Measurements from ENCODE around the gene RFX2.

RFX2 gene

GRCh38 chr19:5955636-5955935, 154.7 kb downstream of the RFX2 start:
- no peak for DNase-seq (ENCODE audit: low spot score)

- DNase-seq (ENCODE audit: low spot score): no peak
Observed at GRCh38 chr19:5954293-5954692, 156.0 kb downstream of the RFX2 start.

GRCh38 chr19:5953680-5954213, 156.6 kb downstream of the RFX2 start:
- DNase-seq (ENCODE audit: low spot score): no peak

- no peak for DNase-seq (ENCODE audit: low spot score)
Observed at GRCh38 chr19:5953030-5953589, 157.2 kb downstream of the RFX2 start.

- no peak for DNase-seq (ENCODE audit: low spot score)
Observed at GRCh38 chr19:5952193-5953029, 157.9 kb downstream of the RFX2 start.

GRCh38 chr19:5951338-5951861, 158.9 kb downstream of the RFX2 start:
- DNase-seq (ENCODE audit: low spot score): peak; percentile 46

GRCh38 chr19:5950741-5951140, 159.6 kb downstream of the RFX2 start:
- DNase-seq (ENCODE audit: low spot score): peak; percentile 82

- DNase-seq (ENCODE audit: low spot score): no peak
Observed at GRCh38 chr19:5949792-5950305, 160.5 kb downstream of the RFX2 start.

GRCh38 chr19:5948752-5949564, 161.3 kb downstream of the RFX2 start:
- no peak for DNase-seq (ENCODE audit: low spot score)

GRCh38 chr19:5947435-5947834, 162.9 kb downstream of the RFX2 start:
- DNase-seq (ENCODE audit: low spot score): no peak

- DNase-seq (ENCODE audit: low spot score): no peak
Observed at GRCh38 chr19:5943623-5944022, 166.7 kb downstream of the RFX2 start.

Data from COLO829 (cell line).